ENCODE data around the gene APBA2. TPM values are rescaled to one million over a fixed set of nuclear protein-coding genes. Genes with fewer than 3 reads are reported as not detected.

APBA2 gene
- total and polyA plus RNA-seq, 11 donors: 0.16 to 1.3 (median 0.40) TPM; not detected in 2

DNA sequence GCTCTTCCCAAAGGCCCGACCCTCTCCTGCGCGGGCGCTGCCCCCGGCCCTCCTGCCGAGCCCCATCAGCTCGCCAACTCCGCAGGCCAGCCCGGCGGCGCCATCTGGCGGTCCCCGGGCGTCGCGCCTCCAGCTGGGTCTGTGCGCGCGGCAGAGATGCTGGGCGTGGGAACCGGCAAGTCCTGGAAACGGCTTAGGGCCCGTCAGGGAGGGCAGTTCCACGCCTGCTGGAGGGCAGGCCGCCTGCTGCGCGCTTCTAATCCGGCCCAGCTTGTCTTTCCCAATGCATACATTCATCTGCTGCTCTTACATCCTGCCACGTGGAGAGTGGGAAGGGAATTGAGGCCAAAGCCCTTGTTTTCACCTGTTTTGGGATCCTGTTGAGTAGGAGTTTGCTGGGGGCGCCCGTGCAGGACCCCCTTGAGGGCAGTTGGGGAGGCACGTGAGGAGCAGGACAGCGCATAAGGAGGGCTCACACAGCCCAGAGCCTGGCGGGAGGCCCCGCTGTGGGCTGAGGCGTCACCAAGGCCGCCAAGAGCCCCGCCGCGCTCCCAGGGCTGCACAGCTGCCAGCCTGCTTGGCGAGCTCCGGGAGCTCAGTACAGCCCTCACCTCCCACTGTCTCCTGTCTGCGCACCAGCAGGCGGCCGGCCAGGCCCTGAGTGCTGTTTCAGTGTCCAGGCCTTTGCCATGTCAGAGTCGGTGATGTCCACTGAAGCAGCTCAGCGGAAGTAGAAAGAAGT, 218.2 kb downstream of the APBA2 start:
- peaks cover 0 to 12% (median 4%) of the 10 kb centered on the region in 12 donors for H3K4me1 ChIP-seq
- 29 to 72% (median 37%) methylated on average over 14 to 47 of the region's 47 CpGs for WGBS, 4 donors
- DNase-seq (peak; percentile 64 to 85 (median 74)), ATAC-seq (peak; percentile 50 to 98 (median 86))
- no peaks in the 10 kb centered on the region for H3K9me3 ChIP-seq
- H3K27me3 ChIP-seq: no peaks in the 10 kb centered on the region
- H3K36me3 ChIP-seq: no peaks in the 10 kb centered on the region
- intact Hi-C loops (cut with DNase I): loop anchor here in 2 of 10 donors (5.0 to 10.0 kb wide), 2 partner anchors 219 to 222 kb away; partner anchors contain the start of gene APBA2 (in 1 of the 2)
- no peak for TF ChIP-seq POLR2A (IDR thresholded peaks at IDR 0.05)
- TF ChIP-seq, protein P1, sequence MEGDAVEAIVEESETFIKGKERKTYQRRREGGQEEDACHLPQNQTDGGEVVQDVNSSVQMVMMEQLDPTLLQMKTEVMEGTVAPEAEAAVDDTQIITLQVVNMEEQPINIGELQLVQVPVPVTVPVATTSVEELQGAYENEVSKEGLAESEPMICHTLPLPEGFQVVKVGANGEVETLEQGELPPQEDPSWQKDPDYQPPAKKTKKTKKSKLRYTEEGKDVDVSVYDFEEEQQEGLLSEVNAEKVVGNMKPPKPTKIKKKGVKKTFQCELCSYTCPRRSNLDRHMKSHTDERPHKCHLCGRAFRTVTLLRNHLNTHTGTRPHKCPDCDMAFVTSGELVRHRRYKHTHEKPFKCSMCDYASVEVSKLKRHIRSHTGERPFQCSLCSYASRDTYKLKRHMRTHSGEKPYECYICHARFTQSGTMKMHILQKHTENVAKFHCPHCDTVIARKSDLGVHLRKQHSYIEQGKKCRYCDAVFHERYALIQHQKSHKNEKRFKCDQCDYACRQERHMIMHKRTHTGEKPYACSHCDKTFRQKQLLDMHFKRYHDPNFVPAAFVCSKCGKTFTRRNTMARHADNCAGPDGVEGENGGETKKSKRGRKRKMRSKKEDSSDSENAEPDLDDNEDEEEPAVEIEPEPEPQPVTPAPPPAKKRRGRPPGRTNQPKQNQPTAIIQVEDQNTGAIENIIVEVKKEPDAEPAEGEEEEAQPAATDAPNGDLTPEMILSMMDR (IDR thresholded peaks at IDR 0.05): peak; percentile 66 to 93 (median 84)
- H3K4me3 ChIP-seq: peak overlapping the region; percentile 22 to 62 (median 46)
- H3K27ac ChIP-seq: peak overlapping the region in 4 of 12 donors; percentile 11 to 48 (median 34)

DNA sequence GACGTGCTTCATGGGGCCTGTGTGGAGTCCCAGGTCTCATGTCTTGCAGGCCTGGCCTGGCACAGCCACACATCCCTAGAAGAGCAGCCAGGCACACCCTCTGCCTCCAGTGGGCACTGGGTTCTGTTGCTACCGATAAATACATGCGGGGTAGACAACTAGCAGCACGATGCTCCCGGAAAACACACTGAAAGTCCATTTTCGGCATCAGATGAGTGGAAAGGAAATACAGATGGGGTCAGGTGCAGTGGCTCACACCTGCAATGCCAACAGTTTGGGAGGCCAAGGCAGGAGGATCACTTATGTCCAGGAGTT, 218.7 kb downstream of the APBA2 start:
- no peak for DNase-seq
- no peak for ATAC-seq
- H3K27ac ChIP-seq: no peak overlapping the region
- no peaks in the 10 kb centered on the region for H3K9me3 ChIP-seq
- no peaks in the 10 kb centered on the region for H3K36me3 ChIP-seq
- intact Hi-C loops (cut with DNase I): loop anchor here in 2 of 10 donors (5.0 to 10.0 kb wide), 2 partner anchors 220 to 222 kb away; partner anchors contain the start of gene APBA2 (in 1 of the 2)
- H3K27me3 ChIP-seq: no peaks in the 10 kb centered on the region
- no peak overlapping the region for H3K4me3 ChIP-seq
- peaks cover 0 to 12% (median 4%) of the 10 kb centered on the region in 12 donors for H3K4me1 ChIP-seq
- TF ChIP-seq, protein P1 (IDR thresholded peaks at IDR 0.05): no peak
- no peak for TF ChIP-seq POLR2A (IDR thresholded peaks at IDR 0.05)
- 90 to 97% (median 95%) methylated on average over 5 to 6 of the region's 6 CpGs for WGBS, 4 donors

DNA sequence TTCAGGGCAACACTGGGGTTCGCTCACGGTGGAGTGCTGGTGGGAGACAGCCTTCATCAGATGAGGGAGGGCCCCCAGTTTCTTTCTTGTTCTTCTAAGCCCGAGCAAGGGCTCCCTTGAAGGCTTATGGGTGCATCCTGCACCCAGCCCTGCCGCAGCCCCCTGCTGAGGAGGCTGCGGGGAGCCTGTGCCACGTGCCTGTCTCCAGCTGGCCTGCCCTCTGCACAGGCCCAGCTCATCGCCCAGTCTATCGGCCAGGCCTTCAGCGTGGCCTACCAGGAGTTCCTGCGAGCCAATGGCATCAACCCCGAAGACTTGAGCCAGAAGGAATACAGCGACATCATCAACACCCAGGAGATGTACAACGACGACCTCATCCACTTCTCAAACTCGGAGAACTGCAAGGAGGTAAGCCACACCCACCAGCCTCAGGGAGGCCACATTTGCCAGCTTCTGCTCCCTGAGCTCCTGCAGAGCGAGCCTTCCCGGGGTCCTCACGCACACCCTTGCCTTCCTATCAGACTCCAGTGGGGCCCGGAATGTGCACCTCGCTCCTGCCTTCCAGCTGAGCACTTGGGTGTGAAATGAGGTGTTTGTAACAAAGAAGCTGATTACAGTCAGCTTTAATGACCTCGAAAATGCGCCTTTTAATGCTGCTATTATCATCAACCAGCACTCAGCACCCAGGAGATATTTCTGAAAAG, 219.5 kb downstream of the APBA2 start:
- ATAC-seq (no peak), DNase-seq (no peak)
- 84 to 92% (median 86%) methylated on average over 18 to 22 of the region's 22 CpGs for WGBS, 4 donors
- Histone ChIP-seq H3K27me3 (no peaks in the 10 kb centered on the region), H3K4me1 (peaks cover 0 to 12% (median 4%) of the 10 kb centered on the region in 12 donors), H3K4me3 (no peak overlapping the region), H3K27ac (no peak overlapping the region), H3K36me3 (no peaks in the 10 kb centered on the region), H3K9me3 (no peaks in the 10 kb centered on the region)
- TF ChIP-seq POLR2A (IDR thresholded peaks at IDR 0.05): no peak
- TF ChIP-seq, protein P1 (IDR thresholded peaks at IDR 0.05): no peak
- intact Hi-C loops (cut with DNase I): loop anchor here in 1 of 10 donors (10.0 kb wide), 1 partner anchor 221 kb away; the partner anchor contains the start of gene APBA2

DNA sequence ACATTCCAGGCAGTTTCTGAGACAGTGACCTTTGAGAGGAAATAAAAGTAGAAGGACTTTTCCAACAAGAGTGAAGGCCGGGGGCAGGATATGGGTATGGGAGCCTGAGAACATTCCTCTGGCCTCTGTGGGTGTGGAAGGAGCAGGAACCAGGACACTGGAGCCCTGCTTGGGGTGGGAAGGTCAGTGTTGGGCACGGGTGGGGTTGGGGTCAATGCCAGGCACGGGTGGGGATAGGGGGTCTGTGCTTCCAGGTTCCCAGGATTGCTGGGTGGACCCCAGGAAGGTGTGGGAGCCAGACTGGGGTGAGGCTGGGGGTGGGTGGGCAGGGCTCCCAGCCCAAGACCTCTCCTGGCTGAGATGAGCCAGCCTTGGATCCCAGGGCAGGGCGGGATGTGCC, 220.3 kb downstream of the APBA2 start:
- WGBS, 4 donors: 88 to 95% (median 91%) methylated on average over 3 to 4 of the region's 4 CpGs
- ATAC-seq (no peak), DNase-seq (peak in 1 of 5 donors; percentile 38)
- TF ChIP-seq, protein P1 (IDR thresholded peaks at IDR 0.05): no peak
- TF ChIP-seq POLR2A (IDR thresholded peaks at IDR 0.05): no peak
- Histone ChIP-seq H3K9me3 (no peaks in the 10 kb centered on the region), H3K27me3 (no peaks in the 10 kb centered on the region), H3K4me1 (peaks cover 0 to 12% (median 4%) of the 10 kb centered on the region in 12 donors), H3K27ac (no peak overlapping the region), H3K36me3 (no peaks in the 10 kb centered on the region), H3K4me3 (no peak overlapping the region)
- intact Hi-C loops (cut with DNase I): loop anchor here in 1 of 10 donors (10.0 kb wide), 1 partner anchor 221 kb away; the partner anchor contains the start of gene APBA2

All from heart left ventricle (tissue), 16 donors.